Fibroblast of lung (primary cell): ENCODE measurements around the gene XYLT1.

Source experiments
- EZH2 ChIP-seq: IDR thresholded peaks from 2 replicates; pipeline ENCODE4 v1.5.1; 2012; ENCODE audit warnings: low read length, control low read depth, mild to moderate bottlenecking; ENCODE audit errors: missing control alignments
- TF ChIP-seq, protein P1 (sequence below), 2 donors: IDR thresholded peaks in 1 of 2; conservative IDR thresholded peaks in 1 of 2; 1 replicate in 1 of 2; 2 replicates in 1 of 2; pipeline ENCODE4 v1.5.1; 2011 to 2012; ENCODE audit warnings: low read length in 2 of 2, control low read depth in 1 of 2, inconsistent platforms in 1 of 2, low read depth in 1 of 2, mild to moderate bottlenecking in 1 of 2

DNA sequence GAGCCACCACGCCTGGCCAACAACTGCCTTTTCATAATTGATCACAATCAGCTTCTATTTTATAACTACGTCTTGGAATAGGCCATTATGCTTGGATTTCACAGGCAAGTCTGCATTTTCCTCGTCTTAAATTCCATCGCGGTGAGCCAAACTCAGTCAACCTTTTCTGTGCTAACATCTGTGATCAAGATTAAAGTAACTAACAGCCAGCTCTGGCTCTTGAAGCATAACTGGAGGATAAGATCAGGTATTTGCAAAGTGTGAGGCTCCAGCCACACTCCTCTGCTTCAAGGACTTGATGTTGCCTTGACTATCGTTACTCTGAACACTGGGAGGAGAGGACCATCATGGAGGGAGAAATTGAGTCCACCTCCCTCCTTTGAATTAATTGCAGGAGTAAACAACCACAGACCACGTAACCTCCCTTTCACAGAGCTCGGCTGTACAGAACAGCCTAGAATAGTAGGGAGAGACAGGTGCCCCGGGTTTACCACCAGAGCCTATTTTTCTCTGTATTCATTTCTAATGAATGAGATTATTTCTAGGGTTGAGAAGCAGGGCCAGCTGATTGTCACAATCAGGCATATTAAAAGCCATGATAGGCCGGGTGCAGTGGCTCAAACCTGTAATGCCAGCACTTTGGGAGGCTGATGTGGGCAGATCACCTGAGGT is 143.0 kb downstream of the XYLT1 start:
- TF ChIP-seq, protein P1, sequence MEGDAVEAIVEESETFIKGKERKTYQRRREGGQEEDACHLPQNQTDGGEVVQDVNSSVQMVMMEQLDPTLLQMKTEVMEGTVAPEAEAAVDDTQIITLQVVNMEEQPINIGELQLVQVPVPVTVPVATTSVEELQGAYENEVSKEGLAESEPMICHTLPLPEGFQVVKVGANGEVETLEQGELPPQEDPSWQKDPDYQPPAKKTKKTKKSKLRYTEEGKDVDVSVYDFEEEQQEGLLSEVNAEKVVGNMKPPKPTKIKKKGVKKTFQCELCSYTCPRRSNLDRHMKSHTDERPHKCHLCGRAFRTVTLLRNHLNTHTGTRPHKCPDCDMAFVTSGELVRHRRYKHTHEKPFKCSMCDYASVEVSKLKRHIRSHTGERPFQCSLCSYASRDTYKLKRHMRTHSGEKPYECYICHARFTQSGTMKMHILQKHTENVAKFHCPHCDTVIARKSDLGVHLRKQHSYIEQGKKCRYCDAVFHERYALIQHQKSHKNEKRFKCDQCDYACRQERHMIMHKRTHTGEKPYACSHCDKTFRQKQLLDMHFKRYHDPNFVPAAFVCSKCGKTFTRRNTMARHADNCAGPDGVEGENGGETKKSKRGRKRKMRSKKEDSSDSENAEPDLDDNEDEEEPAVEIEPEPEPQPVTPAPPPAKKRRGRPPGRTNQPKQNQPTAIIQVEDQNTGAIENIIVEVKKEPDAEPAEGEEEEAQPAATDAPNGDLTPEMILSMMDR (conservative IDR thresholded peaks at IDR 0.05 in 1 of 2, IDR thresholded peaks at IDR 0.05 in 1 of 2; ENCODE audit: low read depth in 1 of 2, low read length in 2 of 2) = no peak
- no peak for TF ChIP-seq EZH2
